Measurements from ENCODE around the gene VASH1.
A peak's percentile ranks its signal among the peaks of the same experiment; 100 is the strongest.

The VASH1 gene

DNA sequence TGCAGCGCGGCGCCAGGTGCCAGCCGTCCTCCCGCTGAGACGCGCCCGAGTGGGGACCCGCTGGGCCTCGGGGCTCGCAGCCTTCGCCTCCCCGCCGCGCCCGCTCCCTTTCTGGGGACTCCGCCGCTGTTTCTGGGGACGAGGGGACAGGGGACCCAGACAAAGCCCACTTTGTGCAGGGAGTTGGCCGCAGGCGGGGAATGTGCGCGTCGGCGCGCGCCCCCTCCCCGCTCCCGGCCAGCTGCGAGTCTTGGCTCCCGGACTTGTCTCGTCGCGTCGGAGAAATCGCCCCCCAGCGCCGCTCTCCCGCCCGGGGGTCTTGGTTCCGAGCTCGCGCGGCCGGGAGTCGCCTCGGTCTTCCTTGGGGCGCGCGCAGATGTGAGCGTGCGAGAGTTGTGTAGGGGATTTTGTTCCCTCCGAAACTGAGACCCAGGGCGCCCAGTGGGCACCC, 717 bp downstream of the VASH1 start:
- Mint-ChIP-seq H3K27me3 (peaks cover 11% of the 10 kb centered on the region), H3K27ac (no peak overlapping the region), H3K4me1 (ENCODE audit: low read depth) (peaks cover 5% of the 10 kb centered on the region), H3K36me3 (no peaks in the 10 kb centered on the region), H3K9me3 (ENCODE audit: low read depth) (no peaks in the 10 kb centered on the region), H3K4me3 (peak overlapping the region; percentile 87)

GRCh38 chr14:76762411-76763095, 1.3 kb downstream of the VASH1 start:
- Mint-ChIP-seq H3K4me3 (peak overlapping the region; percentile 87), H3K36me3 (no peaks in the 10 kb centered on the region), H3K9me3 (ENCODE audit: low read depth) (no peaks in the 10 kb centered on the region), H3K27ac (no peak overlapping the region), H3K27me3 (peaks cover 11% of the 10 kb centered on the region), H3K4me1 (ENCODE audit: low read depth) (peaks cover 5% of the 10 kb centered on the region)

- peaks cover 9% of the 10 kb centered on the region for H3K4me1 Mint-ChIP-seq (ENCODE audit: low read depth)
- H3K9me3 Mint-ChIP-seq (ENCODE audit: low read depth), result no peaks in the 10 kb centered on the region
- no peaks in the 10 kb centered on the region for H3K36me3 Mint-ChIP-seq
- no peak overlapping the region for H3K27ac Mint-ChIP-seq
- H3K27me3 Mint-ChIP-seq, result peaks cover 7% of the 10 kb centered on the region
- H3K4me3 Mint-ChIP-seq, result peak overlapping the region; percentile 40
These were observed 2.1 kb downstream of the VASH1 start for GRCh38 chr14:76763096-76764041.

- H3K4me3 Mint-ChIP-seq, result no peak overlapping the region
- H3K9me3 Mint-ChIP-seq (ENCODE audit: low read depth), result no peaks in the 10 kb centered on the region
- H3K27me3 Mint-ChIP-seq, result peaks cover 2% of the 10 kb centered on the region
- H3K4me1 Mint-ChIP-seq (ENCODE audit: low read depth), result peaks cover 14% of the 10 kb centered on the region
- H3K36me3 Mint-ChIP-seq, result no peaks in the 10 kb centered on the region
- no peak overlapping the region for H3K27ac Mint-ChIP-seq
These were observed 4.2 kb downstream of the VASH1 start for GRCh38 chr14:76765461-76765931.

DNA sequence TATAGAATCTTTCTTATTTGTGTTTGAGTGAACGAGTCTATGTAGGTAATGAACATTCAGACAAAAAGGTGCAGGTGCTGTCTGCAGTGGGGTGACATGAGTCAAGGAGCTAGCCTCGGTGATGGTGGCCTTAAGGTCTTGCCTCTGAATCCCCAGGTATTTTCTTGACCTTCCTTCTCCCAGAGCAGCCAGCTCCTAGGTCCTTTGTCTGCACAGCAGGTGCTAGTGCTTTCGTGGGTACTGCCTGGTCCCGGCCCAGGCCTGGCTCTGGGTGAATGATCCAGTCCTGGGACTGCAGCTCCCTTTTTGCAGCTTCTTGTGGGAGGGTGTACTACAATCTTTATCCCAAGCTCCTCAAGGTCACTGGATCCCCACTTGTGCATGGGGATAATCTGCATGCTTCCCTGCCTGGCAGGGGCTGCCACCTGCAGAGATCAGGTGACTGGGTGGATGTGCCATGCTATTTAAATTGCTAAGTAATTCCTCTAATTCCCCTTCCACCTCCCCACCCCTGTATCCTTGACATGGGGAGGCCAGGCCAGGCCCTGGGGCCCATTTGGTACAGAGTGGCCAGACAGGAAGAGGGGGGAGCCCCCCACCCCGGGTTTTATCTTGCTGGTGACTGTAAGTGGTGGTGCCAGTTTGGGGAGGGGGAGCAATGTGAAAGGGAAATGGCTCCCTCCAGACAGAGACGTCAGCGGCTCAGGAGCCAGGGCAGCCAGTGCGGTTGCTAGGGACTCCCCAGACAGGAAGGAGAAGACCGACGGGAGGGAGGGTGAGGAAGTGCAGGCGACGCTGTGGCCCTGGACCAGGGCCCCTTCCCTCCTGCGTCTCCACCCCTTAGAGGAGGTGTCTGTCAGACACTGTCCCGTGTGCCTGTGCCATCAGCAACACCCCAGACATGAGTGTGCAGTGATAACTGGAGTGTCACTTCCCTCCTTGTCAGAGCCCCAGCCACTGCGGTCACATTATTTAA, 6.7 kb downstream of the VASH1 start:
- Mint-ChIP-seq H3K27ac (peak overlapping the region; percentile 16), H3K36me3 (no peaks in the 10 kb centered on the region), H3K4me1 (ENCODE audit: low read depth) (peaks cover 9% of the 10 kb centered on the region), H3K4me3 (no peak overlapping the region), H3K9me3 (ENCODE audit: low read depth) (no peaks in the 10 kb centered on the region), H3K27me3 (no peaks in the 10 kb centered on the region)

DNA sequence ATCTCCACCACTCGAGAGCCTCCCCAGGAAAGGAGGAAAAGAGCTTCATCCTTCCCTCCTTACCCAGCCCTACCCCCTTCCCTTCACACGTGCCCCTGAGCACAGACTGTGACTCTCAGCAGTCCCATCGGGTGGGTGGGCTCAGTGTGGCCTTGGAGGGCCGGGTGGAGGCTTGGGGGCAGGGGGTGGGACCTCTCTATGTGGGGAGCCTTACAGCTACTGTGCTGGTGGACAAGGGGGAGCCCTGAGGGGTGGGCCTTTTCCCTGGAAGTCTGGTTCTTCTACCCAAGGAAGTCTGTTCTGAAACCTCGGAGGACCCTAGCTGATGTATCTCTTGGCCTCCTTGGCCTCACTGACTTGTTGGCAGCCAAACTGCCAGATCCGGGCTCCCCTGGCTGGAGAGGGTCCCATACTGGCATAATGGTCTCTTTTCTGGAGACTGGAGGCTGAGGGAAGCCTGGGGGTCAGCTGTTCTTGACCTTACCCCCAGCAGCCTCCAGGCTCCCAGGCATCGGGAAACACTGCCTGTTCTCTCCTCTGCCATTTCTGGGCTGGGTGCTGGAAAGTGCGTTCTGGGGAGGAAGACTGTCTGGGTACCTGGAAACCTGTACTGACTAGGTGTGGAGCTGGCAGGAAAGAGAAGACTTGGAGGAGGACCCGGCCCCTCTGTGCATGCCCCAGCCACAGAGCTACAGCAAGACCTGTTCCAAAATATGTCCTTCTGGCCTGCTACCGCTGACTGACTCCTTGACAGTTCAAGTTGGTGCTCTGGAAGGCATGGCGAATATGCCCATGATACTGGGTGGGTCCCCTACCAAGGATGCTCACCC, 7.6 kb downstream of the VASH1 start:
- H3K4me1 Mint-ChIP-seq (ENCODE audit: low read depth), result peaks cover 11% of the 10 kb centered on the region
- H3K9me3 Mint-ChIP-seq (ENCODE audit: low read depth), result no peaks in the 10 kb centered on the region
- peak overlapping the region; percentile 28 for H3K27ac Mint-ChIP-seq
- H3K27me3 Mint-ChIP-seq, result no peaks in the 10 kb centered on the region
- H3K4me3 Mint-ChIP-seq, result no peak overlapping the region
- H3K36me3 Mint-ChIP-seq, result no peaks in the 10 kb centered on the region

GRCh38 chr14:76769636-76770292, 8.5 kb downstream of the VASH1 start:
- Mint-ChIP-seq H3K4me3 (no peak overlapping the region), H3K27ac (no peak overlapping the region), H3K9me3 (ENCODE audit: low read depth) (no peaks in the 10 kb centered on the region), H3K36me3 (no peaks in the 10 kb centered on the region), H3K27me3 (no peaks in the 10 kb centered on the region), H3K4me1 (ENCODE audit: low read depth) (peaks cover 11% of the 10 kb centered on the region)

DNA sequence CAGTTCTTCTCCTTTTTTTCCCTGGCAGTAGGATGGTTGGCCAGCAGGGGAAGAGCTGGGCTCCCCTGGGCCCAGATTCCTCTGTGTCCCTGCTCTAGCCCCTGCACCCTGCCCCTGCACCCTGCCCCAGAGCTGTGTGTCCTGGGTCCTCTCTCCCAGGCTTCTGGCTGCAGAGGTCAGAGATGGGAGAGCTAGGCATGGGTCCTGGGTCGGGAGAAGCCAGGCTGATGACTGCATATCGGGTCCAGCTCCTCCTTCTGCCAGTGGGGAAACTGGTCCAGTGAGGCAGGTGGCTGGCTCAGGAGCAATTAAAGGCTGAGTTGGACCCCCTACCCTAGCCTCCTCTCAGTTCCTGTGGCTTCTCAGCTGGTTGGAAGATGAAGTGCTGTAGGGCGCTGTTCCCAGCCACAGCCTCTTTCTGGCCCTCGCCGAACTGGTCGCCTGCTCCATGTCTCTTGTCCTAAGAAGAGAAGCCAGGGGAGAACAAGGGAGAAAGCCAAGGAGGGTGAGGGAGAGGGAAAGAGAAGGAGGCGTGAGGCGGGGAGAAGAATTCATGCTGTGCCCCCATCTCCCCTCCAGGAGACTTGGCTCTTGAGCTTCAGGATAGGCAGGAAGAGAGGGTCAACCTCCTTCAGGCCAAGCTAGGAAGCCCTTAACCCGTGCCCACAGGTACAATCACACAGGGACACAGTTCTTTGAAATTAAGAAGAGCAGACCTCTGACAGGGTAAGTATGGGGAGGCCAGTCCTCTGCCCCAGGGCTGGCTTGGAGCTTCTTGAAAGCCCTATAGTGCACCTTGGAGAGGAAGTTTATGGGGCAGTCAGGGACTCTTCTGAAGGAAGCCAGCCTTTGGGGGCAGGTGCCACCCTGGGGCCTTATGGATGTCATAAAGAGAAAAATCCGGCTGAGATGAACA, 9.5 kb downstream of the VASH1 start:
- H3K27me3 Mint-ChIP-seq, result no peaks in the 10 kb centered on the region
- H3K4me1 Mint-ChIP-seq (ENCODE audit: low read depth), result peaks cover 11% of the 10 kb centered on the region
- no peaks in the 10 kb centered on the region for H3K36me3 Mint-ChIP-seq
- no peak overlapping the region for H3K4me3 Mint-ChIP-seq
- H3K27ac Mint-ChIP-seq, result no peak overlapping the region
- no peaks in the 10 kb centered on the region for H3K9me3 Mint-ChIP-seq (ENCODE audit: low read depth)

DNA sequence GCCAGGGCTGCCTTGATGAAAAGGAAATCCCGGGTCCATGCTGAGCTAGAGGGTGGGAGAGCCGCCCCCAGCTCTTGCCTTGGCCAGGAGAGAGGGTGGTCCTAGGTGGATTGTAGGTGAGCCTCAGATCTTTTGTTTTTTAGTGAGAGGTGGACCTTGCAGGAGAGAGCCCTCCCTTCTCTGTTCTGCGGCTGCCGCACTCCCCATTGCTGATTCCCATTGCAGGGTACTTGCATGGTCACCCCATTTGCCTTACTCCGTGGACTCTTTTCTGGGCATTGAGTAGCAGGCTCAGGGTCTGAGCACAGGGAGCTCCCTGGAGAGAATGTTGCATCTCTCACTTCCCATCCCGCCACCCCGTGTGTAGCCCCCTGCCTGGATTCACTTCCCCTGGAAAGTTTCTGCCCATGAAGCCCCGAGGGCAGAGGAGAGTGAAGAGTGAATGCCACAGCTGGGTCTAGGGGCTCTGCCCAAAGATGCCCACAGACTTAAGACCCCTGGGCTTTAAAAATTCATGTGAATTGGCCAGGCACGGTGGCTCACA, 10.2 kb downstream of the VASH1 start:
- H3K9me3 Mint-ChIP-seq (ENCODE audit: low read depth), result no peaks in the 10 kb centered on the region
- no peak overlapping the region for H3K27ac Mint-ChIP-seq
- no peaks in the 10 kb centered on the region for H3K36me3 Mint-ChIP-seq
- H3K4me1 Mint-ChIP-seq (ENCODE audit: low read depth), result peaks cover 11% of the 10 kb centered on the region
- H3K27me3 Mint-ChIP-seq, result no peaks in the 10 kb centered on the region
- H3K4me3 Mint-ChIP-seq, result no peak overlapping the region

GRCh38 chr14:76772300-76773187, 11.3 kb downstream of the VASH1 start:
- Mint-ChIP-seq H3K9me3 (ENCODE audit: low read depth) (no peaks in the 10 kb centered on the region), H3K4me3 (no peak overlapping the region), H3K4me1 (ENCODE audit: low read depth) (peaks cover 11% of the 10 kb centered on the region), H3K27ac (no peak overlapping the region), H3K36me3 (no peaks in the 10 kb centered on the region), H3K27me3 (no peaks in the 10 kb centered on the region)

DNA sequence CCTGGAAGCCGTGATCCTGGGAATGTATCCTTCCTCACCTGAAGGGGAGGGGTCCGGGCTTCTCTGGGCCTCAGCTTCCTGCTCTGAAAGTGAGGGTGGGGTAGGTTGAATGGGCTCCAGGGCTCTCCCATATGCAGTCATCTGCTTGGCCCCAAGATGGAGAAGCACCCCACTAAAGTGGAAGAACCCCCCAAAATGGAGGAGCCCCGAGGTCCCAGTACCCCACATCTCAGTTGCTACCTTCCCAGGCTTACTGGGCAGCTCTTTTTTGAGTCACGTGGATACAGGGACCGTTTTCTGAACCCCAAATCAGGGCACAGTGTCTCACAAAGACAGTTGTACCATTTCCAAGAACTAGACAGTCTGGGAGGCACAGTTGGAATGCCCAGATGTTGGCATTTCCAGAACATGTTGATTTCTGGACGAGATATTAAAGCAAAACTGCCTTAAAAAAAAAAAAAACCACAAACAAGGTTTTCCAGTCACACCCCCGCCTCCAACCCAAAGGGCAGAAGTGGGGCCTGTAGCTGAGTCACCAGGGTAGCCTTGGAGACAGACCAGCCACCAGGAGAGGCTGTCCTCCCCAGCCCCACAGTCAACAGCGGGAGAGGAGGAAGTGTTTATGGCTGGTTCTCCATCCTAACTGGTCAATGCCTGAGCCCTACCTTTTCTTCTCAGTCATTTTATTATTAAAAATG, 12.1 kb downstream of the VASH1 start:
- no peak overlapping the region for H3K27ac Mint-ChIP-seq
- peaks cover 7% of the 10 kb centered on the region for H3K4me1 Mint-ChIP-seq (ENCODE audit: low read depth)
- no peaks in the 10 kb centered on the region for H3K36me3 Mint-ChIP-seq
- H3K27me3 Mint-ChIP-seq, result no peaks in the 10 kb centered on the region
- no peak overlapping the region for H3K4me3 Mint-ChIP-seq
- no peaks in the 10 kb centered on the region for H3K9me3 Mint-ChIP-seq (ENCODE audit: low read depth)
